Measurements from ENCODE around the gene NTSR1.

NTSR1 gene

GRCh38 chr20:62708591-62709536 lies at the start of gene NTSR1:
Gene NTSR1 (plus strand): TSS chr20:62708836. CDS start chr20:62709208, 372 bp downstream.
- DNase-seq (ENCODE audit: low spot score): no peak

- no peak for DNase-seq (ENCODE audit: low spot score)
These were observed 49.0 kb upstream of the NTSR1 start for GRCh38 chr20:62659488-62660239.

GRCh38 chr20:62660240-62660615 lies 48.4 kb upstream of the NTSR1 start:
- no peak for DNase-seq (ENCODE audit: low spot score)

GRCh38 chr20:62660768-62661167 lies 47.9 kb upstream of the NTSR1 start:
- no peak for DNase-seq (ENCODE audit: low spot score)

GRCh38 chr20:62661647-62662046 lies 47.0 kb upstream of the NTSR1 start:
- DNase-seq (ENCODE audit: low spot score): no peak

GRCh38 chr20:62662422-62662821 lies 46.2 kb upstream of the NTSR1 start:
- DNase-seq (ENCODE audit: low spot score): peak; percentile 85

- no peak for DNase-seq (ENCODE audit: low spot score)
These were observed 45.3 kb upstream of the NTSR1 start for GRCh38 chr20:62663145-62664018.

- DNase-seq (ENCODE audit: low spot score): no peak
These were observed 44.3 kb upstream of the NTSR1 start for GRCh38 chr20:62664019-62664971.

- DNase-seq (ENCODE audit: low spot score): no peak
These were observed 43.4 kb upstream of the NTSR1 start for GRCh38 chr20:62665153-62665754.

- no peak for DNase-seq (ENCODE audit: low spot score)
These were observed 42.6 kb upstream of the NTSR1 start for GRCh38 chr20:62665826-62666735.

GRCh38 chr20:62666736-62667529 lies 41.7 kb upstream of the NTSR1 start:
- no peak for DNase-seq (ENCODE audit: low spot score)

- no peak for DNase-seq (ENCODE audit: low spot score)
These were observed 40.9 kb upstream of the NTSR1 start for GRCh38 chr20:62667530-62668440.

- DNase-seq (ENCODE audit: low spot score): peak; percentile 94
These were observed 40.1 kb upstream of the NTSR1 start for GRCh38 chr20:62668441-62669027.

GRCh38 chr20:62669249-62669648 lies 39.4 kb upstream of the NTSR1 start:
- DNase-seq (ENCODE audit: low spot score): no peak

- DNase-seq (ENCODE audit: low spot score): no peak
These were observed 38.5 kb upstream of the NTSR1 start for GRCh38 chr20:62670156-62670555.

- DNase-seq (ENCODE audit: low spot score): no peak
These were observed 37.6 kb upstream of the NTSR1 start for GRCh38 chr20:62670998-62671397.

GRCh38 chr20:62671765-62672164 lies 36.9 kb upstream of the NTSR1 start:
- no peak for DNase-seq (ENCODE audit: low spot score)

All from GM03348 (cell line).